Measurements from ENCODE around the gene ADCY3. TPM values are rescaled to one million over a fixed set of nuclear protein-coding genes. Genes with fewer than 3 reads are reported as not detected.

The ADCY3 gene
- total RNA-seq, 3 donors from 2014 or later (not counting 1 experiment from before 2014, with no cell fraction given): 5.4 to 9.2 (median 7.6) TPM

- H3K4me3 Mint-ChIP-seq: no peak overlapping the region
- Histone ChIP-seq H3K36me3 (ENCODE audit: control insufficient read depth, insufficient read depth, low read length) (peaks cover 2% of the 10 kb centered on the region), H3K27ac (ENCODE audit: low read length) (no peak overlapping the region), H3K9me3 (ENCODE audit: control insufficient read depth, insufficient read depth, low read length) (no peaks in the 10 kb centered on the region), H3K4me1 (ENCODE audit: control insufficient read depth, insufficient read depth, low read length) (no peaks in the 10 kb centered on the region), H3K27me3 (ENCODE audit: control insufficient read depth, insufficient read depth, low read length) (no peaks in the 10 kb centered on the region), H3K4me3 (ENCODE audit: low read length) (no peak overlapping the region)
- TF ChIP-seq CTCF (IDR thresholded peaks at IDR 0.05): no peak
- H3K27me3 Mint-ChIP-seq (ENCODE audit: low read depth in 2 of 2): no peaks in the 10 kb centered on the region
- H3K9me3 Mint-ChIP-seq: no peaks in the 10 kb centered on the region
- no peak overlapping the region for H3K27ac Mint-ChIP-seq
- intact Hi-C loops (cut with micrococcal nuclease): no loop called here
- 96% methylated on average over 15 of the region's 15 CpGs for WGBS (ENCODE audit: insufficient coverage)
- DNase-seq (no peak), ATAC-seq (no peak)
- H3K4me1 Mint-ChIP-seq: no peaks in the 10 kb centered on the region
- H3K36me3 Mint-ChIP-seq: no peaks in the 10 kb centered on the region
These were observed 80.3 kb downstream of the ADCY3 start for GRCh38 chr2:24839729-24840128.

GRCh38 chr2:24838541-24838940 is 81.5 kb downstream of the ADCY3 start:
- H3K36me3 ChIP-seq (ENCODE audit: control insufficient read depth, insufficient read depth, low read length): peaks cover 2% of the 10 kb centered on the region
- WGBS (ENCODE audit: insufficient coverage): 97% methylated on average over 18 of the region's 18 CpGs
- Mint-ChIP-seq H3K27ac (no peak overlapping the region), H3K27me3 (ENCODE audit: low read depth in 2 of 2) (no peaks in the 10 kb centered on the region), H3K4me3 (no peak overlapping the region), H3K4me1 (no peaks in the 10 kb centered on the region), H3K9me3 (no peaks in the 10 kb centered on the region), H3K36me3 (no peaks in the 10 kb centered on the region)
- H3K4me1 ChIP-seq (ENCODE audit: control insufficient read depth, insufficient read depth, low read length): no peaks in the 10 kb centered on the region
- no peak for TF ChIP-seq CTCF (IDR thresholded peaks at IDR 0.05)
- no peaks in the 10 kb centered on the region for H3K27me3 ChIP-seq (ENCODE audit: control insufficient read depth, insufficient read depth, low read length)
- H3K4me3 ChIP-seq (ENCODE audit: low read length): no peak overlapping the region
- intact Hi-C loops (cut with micrococcal nuclease): no loop called here
- no peak for ATAC-seq
- H3K9me3 ChIP-seq (ENCODE audit: control insufficient read depth, insufficient read depth, low read length): no peaks in the 10 kb centered on the region
- no peak overlapping the region for H3K27ac ChIP-seq (ENCODE audit: low read length)
- no peak for DNase-seq

- H3K27ac ChIP-seq (ENCODE audit: low read length): no peak overlapping the region
- WGBS (ENCODE audit: insufficient coverage): 87% methylated on average over 4 of the region's 5 CpGs
- Mint-ChIP-seq H3K9me3 (no peaks in the 10 kb centered on the region), H3K36me3 (no peaks in the 10 kb centered on the region), H3K27ac (no peak overlapping the region), H3K4me1 (no peaks in the 10 kb centered on the region), H3K4me3 (no peak overlapping the region), H3K27me3 (ENCODE audit: low read depth in 2 of 2) (no peaks in the 10 kb centered on the region)
- no peaks in the 10 kb centered on the region for H3K27me3 ChIP-seq (ENCODE audit: control insufficient read depth, insufficient read depth, low read length)
- intact Hi-C loops (cut with micrococcal nuclease): no loop called here
- DNase-seq: no peak
- no peak overlapping the region for H3K4me3 ChIP-seq (ENCODE audit: low read length)
- TF ChIP-seq CTCF (IDR thresholded peaks at IDR 0.05): no peak
- peaks cover 2% of the 10 kb centered on the region for H3K36me3 ChIP-seq (ENCODE audit: control insufficient read depth, insufficient read depth, low read length)
- no peaks in the 10 kb centered on the region for H3K9me3 ChIP-seq (ENCODE audit: control insufficient read depth, insufficient read depth, low read length)
- H3K4me1 ChIP-seq (ENCODE audit: control insufficient read depth, insufficient read depth, low read length): no peaks in the 10 kb centered on the region
- ATAC-seq: no peak
These were observed 82.0 kb downstream of the ADCY3 start for GRCh38 chr2:24837996-24838513.

GRCh38 chr2:24836706-24837105 is 83.3 kb downstream of the ADCY3 start:
- H3K27ac Mint-ChIP-seq: no peak overlapping the region
- no peak overlapping the region for H3K4me3 ChIP-seq (ENCODE audit: low read length)
- no peaks in the 10 kb centered on the region for H3K36me3 Mint-ChIP-seq
- H3K4me1 Mint-ChIP-seq: peaks cover 0 to 5% of the 10 kb centered on the region in 2 donors
- H3K4me1 ChIP-seq (ENCODE audit: control insufficient read depth, insufficient read depth, low read length): no peaks in the 10 kb centered on the region
- H3K27me3 Mint-ChIP-seq (ENCODE audit: low read depth in 2 of 2): no peaks in the 10 kb centered on the region
- no peaks in the 10 kb centered on the region for H3K27me3 ChIP-seq (ENCODE audit: control insufficient read depth, insufficient read depth, low read length)
- intact Hi-C loops (cut with micrococcal nuclease): no loop called here
- TF ChIP-seq CTCF (IDR thresholded peaks at IDR 0.05): no peak
- no peak overlapping the region for H3K27ac ChIP-seq (ENCODE audit: low read length)
- ATAC-seq: no peak
- H3K9me3 ChIP-seq (ENCODE audit: control insufficient read depth, insufficient read depth, low read length): no peaks in the 10 kb centered on the region
- DNase-seq: no peak
- WGBS (ENCODE audit: insufficient coverage): 94% methylated on average over 9 of the region's 9 CpGs
- no peak overlapping the region for H3K4me3 Mint-ChIP-seq
- no peaks in the 10 kb centered on the region for H3K9me3 Mint-ChIP-seq
- H3K36me3 ChIP-seq (ENCODE audit: control insufficient read depth, insufficient read depth, low read length): peaks cover 2% of the 10 kb centered on the region
